ENCODE data around the gene MAEA.
"Not testable (repeated sequence)": the region's sequence is repeated elsewhere in the genome, so short reads cannot be mapped to it uniquely, and the experiment has no call there.

Gene MAEA

DNA sequence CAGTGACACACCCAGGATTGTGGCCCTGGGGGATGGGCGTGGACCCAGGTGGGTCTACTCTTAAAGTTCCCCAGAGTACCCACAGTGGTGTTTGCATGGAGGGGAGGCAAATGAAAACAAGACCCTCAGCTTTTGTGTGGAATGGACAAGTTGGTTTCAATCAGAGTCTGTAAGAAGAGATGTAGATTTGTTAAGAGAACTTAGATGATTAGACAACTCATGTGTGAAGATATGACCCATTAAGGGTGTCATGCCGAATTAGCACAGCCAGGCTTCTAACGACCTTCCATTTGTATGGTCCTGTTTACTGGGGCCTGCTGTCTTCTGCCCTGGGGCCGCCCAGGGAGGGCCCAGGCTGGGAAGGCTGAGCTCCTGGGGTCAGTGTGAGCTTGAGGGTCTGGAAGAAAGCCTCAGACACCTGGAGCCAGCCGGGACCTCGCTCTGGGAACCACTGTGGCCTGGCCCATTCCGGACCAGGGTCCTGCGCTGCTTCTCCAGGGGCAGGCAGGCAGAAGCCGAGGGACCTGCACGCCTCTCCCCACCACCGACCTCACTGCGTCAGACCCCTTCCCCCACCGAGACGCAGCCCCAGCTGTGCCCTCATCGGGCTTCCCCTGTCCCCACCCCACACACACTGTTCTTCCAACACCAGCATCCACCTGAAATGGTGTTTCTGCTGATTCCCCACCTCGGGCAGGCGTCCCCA, 77.7 kb downstream of the MAEA start:
- no peak for DNase-seq (ENCODE audit: low spot score)

- no peak for DNase-seq (ENCODE audit: low spot score)
Observed at GRCh38 chr4:1367936-1368289, 78.2 kb downstream of the MAEA start.

DNA sequence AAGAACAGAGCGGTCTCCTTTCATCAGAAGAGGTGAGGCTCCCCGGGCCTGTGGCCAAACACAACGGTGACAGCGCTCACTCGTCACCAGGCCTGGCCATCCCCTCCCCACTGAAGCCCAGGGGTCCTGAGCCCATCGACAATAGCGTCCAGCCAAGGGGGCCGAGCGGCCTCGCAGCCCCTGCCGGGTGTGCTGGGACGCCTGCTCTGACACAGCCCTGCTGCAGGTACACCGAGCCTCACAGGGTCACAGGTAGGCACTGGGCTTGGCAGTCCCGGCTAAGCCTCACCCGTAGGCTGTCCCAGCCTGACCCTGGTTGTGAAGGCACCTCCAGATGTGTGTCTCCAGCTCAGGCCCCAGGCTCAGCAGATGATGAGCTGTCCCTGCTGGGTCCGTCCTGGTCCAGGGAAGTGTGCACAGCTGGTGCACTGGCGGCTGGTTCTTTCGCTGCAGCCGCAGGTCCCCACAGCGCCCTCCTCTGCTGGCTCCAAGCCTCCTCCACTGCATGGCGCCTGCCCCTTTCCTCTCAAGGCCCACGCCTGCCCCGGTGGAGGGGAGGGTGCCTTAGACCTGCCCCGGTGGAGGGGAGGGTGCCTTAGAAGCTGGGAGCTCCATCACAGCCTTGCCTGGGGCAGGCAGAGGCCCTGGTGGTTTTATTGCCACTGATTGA, 78.9 kb downstream of the MAEA start:
- DNase-seq (ENCODE audit: low spot score): no peak

DNA sequence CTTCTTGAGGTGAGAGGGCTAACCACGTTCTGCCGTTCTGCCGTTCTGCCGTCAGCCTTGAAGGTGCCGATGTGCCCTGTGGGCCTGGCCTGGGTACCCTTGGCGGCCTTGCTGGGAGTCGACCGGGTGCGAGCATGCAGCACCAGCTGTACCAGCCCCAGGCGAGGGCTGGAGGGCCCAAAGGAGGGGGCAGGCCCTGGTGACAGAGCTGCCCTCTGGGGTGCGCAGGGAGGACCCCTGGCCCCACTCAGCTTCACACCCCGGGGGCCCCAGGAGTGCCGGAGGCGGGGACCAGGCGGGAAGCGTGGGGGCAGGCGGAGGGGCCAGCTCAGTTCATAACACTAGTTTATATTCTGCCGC, 79.4 kb downstream of the MAEA start:
- no peak for DNase-seq (ENCODE audit: low spot score)

GRCh38 chr4:1369479-1370079, 79.9 kb downstream of the MAEA start:
- DNase-seq (ENCODE audit: low spot score): no peak

DNA sequence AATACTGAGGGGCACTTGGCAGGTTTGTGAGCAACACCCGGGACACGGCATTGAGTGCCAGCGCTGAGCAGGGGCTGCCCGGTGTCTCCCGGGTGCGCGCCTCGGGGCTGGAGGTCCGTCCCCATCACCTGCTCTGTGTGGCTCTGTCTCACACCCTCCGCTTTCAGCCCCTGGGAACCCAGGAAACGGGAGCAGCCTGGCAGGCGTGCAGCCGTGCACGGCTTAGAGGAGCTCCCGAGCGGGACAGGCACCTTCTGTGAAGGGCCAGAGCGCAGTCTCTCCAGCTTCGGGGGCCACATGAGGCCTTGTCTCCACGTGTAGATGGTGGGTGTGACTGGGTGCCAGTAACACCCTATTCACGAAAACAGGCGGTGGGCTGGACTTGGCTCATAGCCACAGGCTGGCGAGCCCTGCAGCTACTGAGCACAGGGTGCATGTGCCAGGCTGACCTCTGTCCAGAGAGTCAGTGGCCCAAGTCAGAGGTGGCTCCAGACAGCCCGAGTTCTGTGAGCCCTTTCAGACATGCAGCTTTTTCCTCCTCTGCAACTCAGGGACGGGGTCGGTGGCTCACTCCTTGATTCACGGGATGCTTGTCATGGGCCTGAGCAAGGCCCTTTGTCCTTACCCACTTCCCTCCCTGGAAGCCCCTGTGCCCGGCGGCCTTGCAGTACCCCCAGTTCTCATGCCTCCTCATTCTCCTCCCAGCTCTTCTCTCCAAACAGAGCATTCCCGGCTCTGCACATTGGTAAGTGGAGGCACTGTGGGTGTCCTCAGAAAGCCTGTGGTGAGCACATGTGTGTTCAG, 80.8 kb downstream of the MAEA start:
- no peak for DNase-seq (ENCODE audit: low spot score)

- no peak for DNase-seq (ENCODE audit: low spot score)
Observed at GRCh38 chr4:1371176-1372165, 81.8 kb downstream of the MAEA start.

DNA sequence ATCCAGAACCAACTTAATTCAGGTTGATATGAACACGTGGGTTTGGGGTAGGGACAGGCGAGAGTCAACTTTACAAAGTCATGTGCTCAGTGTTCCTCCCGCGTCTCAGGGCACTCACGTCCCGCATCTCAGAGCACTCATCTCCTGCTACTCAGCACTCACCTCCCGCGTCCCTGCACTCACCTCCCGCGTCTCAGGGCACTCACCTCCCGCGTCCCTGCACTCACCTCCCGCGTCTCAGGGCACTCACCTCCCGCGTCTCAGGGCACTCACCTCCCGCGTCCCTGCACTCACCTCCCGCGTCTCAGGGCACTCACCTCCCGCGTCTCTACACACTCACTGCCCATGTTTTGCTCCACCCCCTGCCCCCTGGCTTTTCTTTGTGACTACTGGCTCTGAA, 82.9 kb downstream of the MAEA start:
- not testable (repeated sequence) for DNase-seq (ENCODE audit: low spot score)

GRCh38 chr4:1373892-1374705, 84.4 kb downstream of the MAEA start:
- no peak for DNase-seq (ENCODE audit: low spot score)

GRCh38 chr4:1374706-1375045, 85.0 kb downstream of the MAEA start:
- DNase-seq (ENCODE audit: low spot score): no peak

DNA sequence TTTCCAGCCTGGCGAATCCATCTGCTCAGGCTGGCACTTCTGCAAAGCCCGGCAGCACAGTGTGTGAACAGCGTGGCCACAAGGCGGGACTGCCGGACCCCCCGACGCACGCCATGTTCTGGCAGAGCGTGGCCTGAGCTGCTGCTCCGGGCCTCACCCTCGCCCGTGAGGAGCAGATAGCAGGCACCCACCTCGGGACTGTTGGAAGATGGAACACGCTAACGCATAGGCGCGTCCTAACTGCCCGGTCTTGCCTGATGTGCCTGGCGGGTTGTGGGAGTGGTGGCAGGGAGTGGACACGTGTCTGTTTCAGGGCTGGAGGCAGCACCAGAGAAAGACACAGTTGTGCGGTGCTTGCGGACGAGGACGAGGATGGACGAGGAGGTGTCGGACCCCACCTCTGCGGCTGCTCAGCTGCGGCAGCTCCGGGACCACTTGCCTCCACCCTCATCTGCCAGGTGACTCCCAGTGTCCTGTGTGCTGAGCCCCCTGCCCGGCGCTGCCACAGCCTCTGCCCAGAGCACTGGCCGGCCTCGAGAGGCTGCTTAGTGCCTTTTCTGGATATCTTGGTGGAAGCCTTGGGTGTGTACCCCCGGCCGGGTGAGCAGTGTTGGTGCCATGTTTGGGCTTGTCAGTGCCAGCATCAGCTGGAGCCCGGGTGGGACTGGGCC, 85.5 kb downstream of the MAEA start:
- DNase-seq (ENCODE audit: low spot score): no peak

DNA sequence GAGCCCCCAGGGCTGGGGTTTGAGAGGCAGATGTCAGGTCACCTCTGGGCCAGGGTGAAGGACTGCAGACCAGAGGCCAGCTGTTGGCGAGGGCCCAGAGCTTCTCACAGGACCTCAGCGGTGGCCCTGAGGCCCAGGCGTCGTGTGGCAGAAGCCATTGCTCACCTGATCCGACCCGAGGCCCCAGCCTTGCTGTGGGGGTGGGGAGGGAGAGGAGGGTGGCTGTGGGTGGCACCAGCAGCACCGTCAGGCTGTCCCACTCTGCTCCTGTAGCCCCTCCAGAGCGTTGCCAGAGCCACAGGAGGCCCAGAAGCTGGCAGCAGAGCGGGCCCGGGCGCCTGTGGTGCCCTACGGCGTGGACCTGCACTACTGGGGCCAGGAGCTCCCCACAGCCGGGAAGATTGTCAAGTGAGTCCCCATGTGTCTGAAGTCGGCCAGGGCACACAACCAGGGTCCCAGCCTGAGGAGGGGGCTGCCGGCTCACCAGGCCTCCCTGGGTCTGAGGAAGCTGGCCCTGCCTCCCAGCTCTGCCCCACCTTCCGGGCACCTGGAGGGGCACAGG, 86.2 kb downstream of the MAEA start:
- DNase-seq (ENCODE audit: low spot score): no peak

DNA sequence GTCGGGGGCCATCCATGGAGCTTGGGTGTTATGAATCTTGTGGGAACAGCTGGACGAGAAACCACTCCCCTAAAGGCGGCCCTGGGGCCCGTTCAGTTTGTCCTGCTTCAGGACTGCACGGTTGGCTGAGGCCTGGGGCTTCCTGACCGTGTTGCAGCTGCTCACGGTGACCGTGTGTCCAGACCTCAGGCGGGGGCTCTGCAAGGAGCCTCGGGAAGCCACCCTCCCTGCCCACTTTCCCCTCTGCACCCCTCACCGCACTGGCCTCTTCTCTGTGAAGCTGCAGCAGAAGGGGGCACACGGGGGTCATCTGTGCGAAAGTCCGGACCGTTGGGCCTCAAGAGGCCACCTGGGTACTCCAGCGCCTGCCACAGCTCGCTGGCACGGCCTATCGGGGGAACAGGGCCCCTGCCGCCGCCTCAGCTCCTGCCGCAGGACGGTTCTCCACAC, 86.7 kb downstream of the MAEA start:
- DNase-seq (ENCODE audit: low spot score): no peak

- DNase-seq (ENCODE audit: low spot score): no peak
Observed at GRCh38 chr4:1376841-1377605, 87.3 kb downstream of the MAEA start.

DNA sequence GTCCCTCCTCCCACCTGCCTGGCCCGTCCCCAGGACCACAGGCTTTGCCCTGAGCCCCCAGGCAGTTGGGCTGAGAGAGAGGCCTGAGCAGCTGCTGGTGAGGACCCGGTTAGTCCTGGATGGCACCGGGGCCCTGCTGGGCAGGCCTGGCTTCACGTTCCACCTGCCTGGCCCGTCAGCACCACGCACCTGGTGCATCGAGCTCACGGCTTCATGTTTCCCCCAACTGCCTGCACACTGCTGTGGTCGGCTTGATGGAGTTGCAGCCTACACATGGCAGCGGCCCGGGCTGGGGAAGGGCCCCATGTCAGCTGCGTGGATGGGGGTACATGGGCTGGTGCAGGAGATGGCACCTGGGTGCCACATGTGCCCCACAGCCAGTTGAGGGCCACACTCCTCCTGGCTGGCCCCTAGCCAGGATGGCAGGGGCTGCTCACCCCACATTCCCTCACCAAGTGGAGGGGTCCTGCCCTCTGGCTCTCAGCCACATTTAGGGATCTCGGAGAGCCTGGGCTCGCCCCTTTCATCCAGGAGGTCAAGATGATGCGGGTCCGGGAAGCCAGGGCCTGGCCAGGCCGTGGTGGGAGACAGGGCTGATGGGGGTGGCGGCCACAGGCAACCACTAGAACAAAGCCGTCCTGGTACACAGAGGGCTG, 88.0 kb downstream of the MAEA start:
- DNase-seq (ENCODE audit: low spot score): no peak

DNA sequence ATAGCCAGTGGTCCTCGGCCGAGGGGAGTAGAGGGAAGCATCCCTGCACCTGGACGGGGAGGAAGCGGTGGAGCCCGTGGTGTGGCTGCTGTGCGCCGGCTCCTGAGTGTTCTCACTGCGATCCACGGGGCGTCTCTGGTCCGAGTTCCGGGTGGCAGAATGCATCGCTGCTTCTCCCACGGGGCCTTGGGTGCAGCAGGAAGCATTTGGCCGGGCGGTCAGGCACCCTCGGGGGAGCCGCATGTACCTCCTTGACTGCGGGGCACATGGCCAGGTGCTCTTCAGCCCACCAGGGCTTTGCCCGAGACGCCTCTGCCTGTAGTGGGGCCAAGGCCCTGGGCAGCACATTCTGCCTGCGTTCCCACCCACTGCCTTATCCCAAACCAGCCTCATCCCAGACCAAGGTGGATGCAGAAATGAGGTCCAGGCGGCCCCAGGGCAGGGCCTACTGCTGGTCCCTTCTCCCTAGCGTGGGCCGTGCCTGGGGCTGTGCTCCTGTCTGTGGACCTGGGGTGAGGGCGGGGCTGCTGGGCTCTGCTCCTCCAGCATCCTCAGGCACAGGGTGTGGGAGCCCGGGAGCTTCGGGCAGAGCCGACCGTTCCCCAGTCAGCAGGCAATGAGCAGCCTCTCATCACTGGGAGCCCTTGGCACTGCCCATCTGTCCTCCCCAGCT, 89.0 kb downstream of the MAEA start:
- no peak for DNase-seq (ENCODE audit: low spot score)

GRCh38 chr4:1379351-1379781, 89.7 kb downstream of the MAEA start:
- DNase-seq (ENCODE audit: low spot score): no peak

DNA sequence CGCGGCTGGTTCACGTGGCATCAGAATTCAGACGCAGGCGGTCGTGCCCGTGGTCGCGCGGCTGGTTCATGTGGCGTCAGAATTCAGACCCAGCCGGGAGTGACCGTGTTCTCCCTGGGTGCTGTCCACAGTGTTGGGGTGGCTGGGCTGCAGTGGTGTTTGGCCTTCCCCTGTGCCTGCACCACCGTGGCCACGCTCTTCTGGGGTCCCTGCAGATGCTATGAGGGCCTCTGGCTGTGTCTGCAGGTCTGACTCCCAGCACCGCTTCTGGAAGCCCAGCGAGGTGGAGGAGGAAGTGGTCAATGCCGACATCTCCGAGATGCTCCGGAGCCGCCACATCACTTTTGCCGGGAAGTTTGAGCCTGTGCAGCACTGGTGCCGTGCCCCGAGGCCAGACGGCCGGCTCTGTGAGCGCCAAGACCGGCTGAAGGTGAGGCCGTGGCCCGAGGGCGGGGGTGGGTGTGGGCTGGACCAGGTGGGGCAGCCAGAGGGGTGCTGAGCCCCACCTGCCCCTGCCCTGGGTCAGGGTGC, 90.2 kb downstream of the MAEA start:
- DNase-seq (ENCODE audit: low spot score): no peak
